ENCODE measurements around the gene DIPK1A. TPM values are rescaled to one million over a fixed set of nuclear protein-coding genes. Genes with fewer than 3 reads are reported as not detected.

Gene DIPK1A
- total RNA-seq, 3 donors from 2014 or later: 12.1 to 14.7 (median 14.4) TPM

- H3K4me1 ChIP-seq: peaks cover 0 to 20% of the 10 kb centered on the region in 2 donors
- peak overlapping the region in 1 of 3 donors; percentile 82 for H3K4me3 ChIP-seq
- peak overlapping the region in 1 of 2 donors; percentile 21 for H3K27ac ChIP-seq
- TF ChIP-seq POLR2A (IDR thresholded peaks at IDR 0.05) (no peak), CTCF (IDR thresholded peaks at IDR 0.05) (no peak), POLR2AphosphoS5 (IDR thresholded peaks at IDR 0.05) (no peak)
- DNase-seq (ENCODE audit: low spot score in 2 of 2): no peak
- intact Hi-C loops (cut with DNase I; ENCODE audit: low total_unique reads): no loop called here
- H3K27me3 ChIP-seq: no peaks in the 10 kb centered on the region
- no peaks in the 10 kb centered on the region for H3K9me3 ChIP-seq
- no peaks in the 10 kb centered on the region for H3K36me3 ChIP-seq
Measured at GRCh38 chr1:92834617-92835016, 126.6 kb downstream of the DIPK1A start.

- H3K27me3 ChIP-seq: no peaks in the 10 kb centered on the region
- peak overlapping the region; percentile 21 to 97 for H3K27ac ChIP-seq
- H3K9me3 ChIP-seq: no peaks in the 10 kb centered on the region
- peak overlapping the region in 2 of 3 donors; percentile 82 to 90 for H3K4me3 ChIP-seq
- peaks cover 0 to 20% of the 10 kb centered on the region in 2 donors for H3K4me1 ChIP-seq
- TF ChIP-seq POLR2A (IDR thresholded peaks at IDR 0.05) (no peak), POLR2AphosphoS5 (IDR thresholded peaks at IDR 0.05) (no peak), CTCF (IDR thresholded peaks at IDR 0.05) (no peak)
- intact Hi-C loops (cut with DNase I; ENCODE audit: low total_unique reads): no loop called here
- no peak for DNase-seq (ENCODE audit: low spot score in 2 of 2)
- H3K36me3 ChIP-seq: no peaks in the 10 kb centered on the region
Measured at GRCh38 chr1:92833840-92834239, 127.4 kb downstream of the DIPK1A start.

GRCh38 chr1:92832537-92833114 lies 128.6 kb downstream of the DIPK1A start:
- Histone ChIP-seq H3K4me1 (peaks cover 0 to 20% of the 10 kb centered on the region in 2 donors), H3K27ac (peak overlapping the region; percentile 91 to 97), H3K36me3 (no peaks in the 10 kb centered on the region), H3K4me3 (peak overlapping the region; percentile 82 to 90 (median 89)), H3K27me3 (no peaks in the 10 kb centered on the region), H3K9me3 (no peaks in the 10 kb centered on the region)
- no peak for DNase-seq (ENCODE audit: low spot score in 2 of 2)
- TF ChIP-seq POLR2A (IDR thresholded peaks at IDR 0.05): no peak
- TF ChIP-seq POLR2AphosphoS5 (IDR thresholded peaks at IDR 0.05): no peak
- TF ChIP-seq CTCF (IDR thresholded peaks at IDR 0.05): no peak
- intact Hi-C loops (cut with DNase I; ENCODE audit: low total_unique reads): no loop called here

- Histone ChIP-seq H3K27me3 (no peaks in the 10 kb centered on the region), H3K9me3 (no peaks in the 10 kb centered on the region), H3K36me3 (no peaks in the 10 kb centered on the region), H3K27ac (peak within 1 kb of the TSS; percentile 91 to 97), H3K4me1 (peaks cover 0 to 20% of the 10 kb centered on the region in 2 donors), H3K4me3 (peak within 1 kb of the TSS; percentile 82 to 90 (median 89))
- intact Hi-C loops (cut with DNase I; ENCODE audit: low total_unique reads): no loop called here
- peak; percentile 95 to 96 for DNase-seq (ENCODE audit: low spot score in 2 of 2)
- TF ChIP-seq POLR2AphosphoS5 (IDR thresholded peaks at IDR 0.05): peak; percentile 99 to 100 (median 99)
- TF ChIP-seq CTCF (IDR thresholded peaks at IDR 0.05): peak; percentile 94 to 96 (median 96)
- peak; percentile 96 for TF ChIP-seq POLR2A (IDR thresholded peaks at IDR 0.05)
Measured at GRCh38 chr1:92831762-92832536, 129.3 kb downstream of the DIPK1A start, which contains the start of gene RPL5. Gene RPL5, plus strand, starts transcription at chr1:92832040. Its CDS starts 75 bp downstream, at chr1:92832115.

GRCh38 chr1:92831368-92831761 lies 129.9 kb downstream of the DIPK1A start:
- H3K27me3 ChIP-seq: no peaks in the 10 kb centered on the region
- peak overlapping the region; percentile 82 to 90 (median 89) for H3K4me3 ChIP-seq
- no peak overlapping the region for H3K27ac ChIP-seq
- peaks cover 0 to 19% of the 10 kb centered on the region in 2 donors for H3K4me1 ChIP-seq
- no peak for DNase-seq (ENCODE audit: low spot score in 2 of 2)
- TF ChIP-seq POLR2AphosphoS5 (IDR thresholded peaks at IDR 0.05) (no peak), POLR2A (IDR thresholded peaks at IDR 0.05) (no peak), CTCF (IDR thresholded peaks at IDR 0.05) (no peak)
- intact Hi-C loops (cut with DNase I; ENCODE audit: low total_unique reads): no loop called here
- no peaks in the 10 kb centered on the region for H3K9me3 ChIP-seq
- H3K36me3 ChIP-seq: no peaks in the 10 kb centered on the region

Data from breast epithelium (tissue), 4 donors.